Measurements from ENCODE around the gene CBX5. TPM values are rescaled to one million over a fixed set of nuclear protein-coding genes. Genes with fewer than 3 reads are reported as not detected.

CBX5 gene
- polyA plus RNA-seq, 4 donors, result 2.7 to 40.1 (median 8.3) TPM

- 88 to 91% (median 91%) methylated on average over 5 of the region's 5 CpGs for WGBS, 3 donors
- no peak for FAIRE-seq
These were observed 96.9 kb downstream of the CBX5 start for GRCh38 chr12:54182981-54183380.

GRCh38 chr12:54182086-54182485 is 97.8 kb downstream of the CBX5 start:
- H3K9me3 ChIP-seq (ENCODE audit: control insufficient read depth in 2 of 2, insufficient read depth in 1 of 2, low read depth in 1 of 2, low read length in 1 of 2), result no peaks in the 10 kb centered on the region
- WGBS, 3 donors, result 91 to 92% (median 92%) methylated on average over 11 of the region's 11 CpGs
- DNase-seq (no peak), FAIRE-seq (no peak)
- no peak overlapping the region for H3K27ac ChIP-seq (ENCODE audit: low read depth in 1 of 3, low read length in 2 of 3)
- no peaks in the 10 kb centered on the region for H3K4me1 ChIP-seq (ENCODE audit: control insufficient read depth in 3 of 3, insufficient read depth in 2 of 3, low read depth in 1 of 3, low read length in 2 of 3)
- H3K4me3 ChIP-seq (ENCODE audit: low read depth in 1 of 3, low read length in 3 of 3), result no peak overlapping the region
- H3K36me3 ChIP-seq (ENCODE audit: control insufficient read depth in 3 of 3, insufficient read depth in 2 of 3, low read depth in 1 of 3, low read length in 3 of 3), result peaks cover 3 to 30% (median 4%) of the 10 kb centered on the region in 3 donors
- no peaks in the 10 kb centered on the region for H3K27me3 ChIP-seq (ENCODE audit: control insufficient read depth in 3 of 3, insufficient read depth in 3 of 3, low read length in 3 of 3)

More at GRCh38 chr12:54182981-54183380, 96.9 kb downstream of the CBX5 start:
- Histone ChIP-seq H3K27me3 (ENCODE audit: control insufficient read depth in 3 of 3, insufficient read depth in 3 of 3, low read length in 3 of 3) (no peaks in the 10 kb centered on the region), H3K36me3 (ENCODE audit: control insufficient read depth in 3 of 3, insufficient read depth in 2 of 3, low read depth in 1 of 3, low read length in 3 of 3) (peaks cover 3 to 30% (median 4%) of the 10 kb centered on the region in 3 donors), H3K27ac (ENCODE audit: low read depth in 1 of 3, low read length in 2 of 3) (no peak overlapping the region), H3K4me1 (ENCODE audit: control insufficient read depth in 3 of 3, insufficient read depth in 2 of 3, low read depth in 1 of 3, low read length in 2 of 3) (no peaks in the 10 kb centered on the region), H3K9me3 (ENCODE audit: control insufficient read depth in 2 of 2, insufficient read depth in 1 of 2, low read depth in 1 of 2, low read length in 1 of 2) (no peaks in the 10 kb centered on the region), H3K4me3 (ENCODE audit: low read depth in 1 of 3, low read length in 3 of 3) (no peak overlapping the region)
- no peak for DNase-seq

Other genes starting within 250 kb of the CBX5 start
- gene HOXC5, start 247.1 kb downstream of the CBX5 start, polyA plus RNA-seq, result under 1 TPM in 2 of 4 donors, not detected in 2; 0.63 to 0.65 TPM
- gene HOXC4, start 226.3 kb downstream of the CBX5 start, polyA plus RNA-seq, result 1 to 10 TPM in 2 of 4 donors, under 1 TPM in 1, not detected in 1; 0.54 to 8.2 (median 1.1) TPM
- 10 to 100 TPM; 25.9 to 83.9 (median 52.1) TPM for gene SMUG1, start 91.1 kb downstream of the CBX5 start, polyA plus RNA-seq
- 1,000 to 10,000 TPM in 2 of 4 donors, 100 to 1,000 TPM in 2; 408 to 2,228 (median 1,197) TPM for gene HNRNPA1, start 604 bp upstream of the CBX5 start, polyA plus RNA-seq
- under 1 TPM in 2 of 4 donors, not detected in 2; 0.07 to 0.30 TPM for gene NFE2, start 20.9 kb upstream of the CBX5 start, polyA plus RNA-seq
- 100 to 1,000 TPM; 114 to 211 (median 138) TPM for gene COPZ1, start 45.0 kb upstream of the CBX5 start, polyA plus RNA-seq
- under 1 TPM in 2 of 4 donors, not detected in 2; 0.24 to 0.33 TPM for gene GPR84, start 84.4 kb upstream of the CBX5 start, polyA plus RNA-seq
- gene ZNF385A, start 104.6 kb upstream of the CBX5 start, polyA plus RNA-seq, result 1 to 10 TPM in 3 of 4 donors, under 1 TPM in 1; 0.45 to 9.7 (median 5.9) TPM
- gene ITGA5, start 139.1 kb upstream of the CBX5 start, polyA plus RNA-seq, result 10 to 100 TPM in 2 of 4 donors, 1 to 10 TPM in 2; 1.8 to 60.7 (median 7.9) TPM
- gene GTSF1, start 193.5 kb upstream of the CBX5 start, polyA plus RNA-seq, result 1 to 10 TPM in 1 of 4 donors, under 1 TPM in 1, not detected in 2; 0.45 to 1.9 TPM
- 1 to 10 TPM; 1.3 to 10.0 (median 4.8) TPM for gene NCKAP1L, start 217.6 kb upstream of the CBX5 start, polyA plus RNA-seq

Measured in small intestine (tissue), 7 donors.